Measurements from ENCODE around the gene MRPL23.
"Not testable (repeated sequence)": the region's sequence is repeated elsewhere in the genome, so short reads cannot be mapped to it uniquely, and the experiment has no call there.

The MRPL23 gene

GRCh38 chr11:1934335-1935155, 12.6 kb upstream of the MRPL23 start:
- DNase-seq = no peak

GRCh38 chr11:1935156-1936071, 11.7 kb upstream of the MRPL23 start:
- DNase-seq = no peak

GRCh38 chr11:1936072-1936780, 10.9 kb upstream of the MRPL23 start:
- no peak for DNase-seq

- no peak for DNase-seq
Measured at GRCh38 chr11:1936781-1937615, 10.1 kb upstream of the MRPL23 start.

GRCh38 chr11:1937616-1938342, 9.4 kb upstream of the MRPL23 start:
- no peak for DNase-seq

GRCh38 chr11:1938343-1939005, 8.7 kb upstream of the MRPL23 start:
- no peak for DNase-seq

GRCh38 chr11:1939006-1939625, 8.0 kb upstream of the MRPL23 start:
- DNase-seq = no peak

GRCh38 chr11:1939788-1940187, 7.3 kb upstream of the MRPL23 start:
- DNase-seq = not testable (repeated sequence)

- no peak for DNase-seq
Measured at GRCh38 chr11:1942558-1943260, 4.4 kb upstream of the MRPL23 start.

- DNase-seq = no peak
Measured at GRCh38 chr11:1943576-1943975, 3.6 kb upstream of the MRPL23 start.

GRCh38 chr11:1943977-1944376, 3.2 kb upstream of the MRPL23 start:
- no peak for DNase-seq

GRCh38 chr11:1947592-1948237, 583 bp downstream of the MRPL23 start:
- no peak for DNase-seq

- DNase-seq = no peak
Measured at GRCh38 chr11:1948389-1948788, 1.3 kb downstream of the MRPL23 start.

- no peak for DNase-seq
Measured at GRCh38 chr11:1949302-1949701, 2.2 kb downstream of the MRPL23 start.

GRCh38 chr11:1949922-1950321, 2.8 kb downstream of the MRPL23 start:
- no peak for DNase-seq

- no peak for DNase-seq
Measured at GRCh38 chr11:1952806-1953482, 5.8 kb downstream of the MRPL23 start.

- DNase-seq = no peak
Measured at GRCh38 chr11:1953489-1954266, 6.5 kb downstream of the MRPL23 start.

GRCh38 chr11:1958367-1958766, 11.2 kb downstream of the MRPL23 start:
- no peak for DNase-seq

Data from CD4-positive, alpha-beta T cell treated with Interleukin-4 for 4 hours (primary cell).